Endothelial cell of umbilical vein (primary cell): ENCODE measurements around the gene TJP3. TPM values are rescaled to one million over a fixed set of nuclear protein-coding genes. Genes with fewer than 3 reads are reported as not detected.

Source experiments
- BruUV-seq: library from RNA; stranded (reverse); fragments of 400-500 nt; replicated peaks from 2 replicates; lab custom pipeline; 2021; lab: Mats Ljungman, UMichigan
- CTCF ChIA-PET: fragments of 300-600, 350-600 bp; sonication (Branson Sonifier 250); formaldehyde crosslinking; loops from one replicate; lab custom pipeline; 2021; ENCODE audit warnings: antibody characterized with exemption, inconsistent platforms; lab: Charles Lee
- POLR2A ChIA-PET: fragments of 300-600, 350-600 bp; sonication (Branson Sonifier 250); formaldehyde crosslinking; loops from one replicate; lab custom pipeline; 2021; ENCODE audit warnings: antibody characterized with exemption, inconsistent platforms; lab: Charles Lee
- DNase-seq: peaks from one replicate; pipeline ENCODE4 v3.0.0-alpha.2; 2011; ENCODE audit warnings: low read depth, low spot score
- FAIRE-seq: peaks from 2 replicates; lab custom pipeline; 2011; peaks lifted over from hg19 to GRCh38; lab: Jason Lieb, UNC
- H2AFZ ChIP-seq: 2 replicates; pipeline ENCODE4 v1.6.0; 2012; ENCODE audit warnings: low read depth, low read length, control low read depth, inconsistent platforms
- H3K27ac ChIP-seq: 2 replicates; pipeline ENCODE4 v1.5.1; 2011; ENCODE audit warnings: low read depth, mild to moderate bottlenecking, control low read depth, low read length, moderate library complexity; ENCODE audit not compliant: insufficient read depth
- H3K27me3 ChIP-seq, 2 experiments: 2 replicates each; pipeline versions ENCODE4 v1.6.0 to v1.6.1; 2011; ENCODE audit warnings: low read length in 2 of 2, mixed read lengths in 1 of 2; ENCODE audit not compliant: control insufficient read depth in 2 of 2, insufficient read depth in 2 of 2
- H3K36me3 ChIP-seq, 2 experiments: 2 replicates in 1 of 2; 3 replicates in 1 of 2; pipeline ENCODE4 v1.5.1; 2011; ENCODE audit warnings: low read length in 2 of 2, mild to moderate bottlenecking in 1 of 2, moderate library complexity in 1 of 2; ENCODE audit not compliant: control insufficient read depth in 2 of 2, insufficient read depth in 2 of 2; ENCODE audit errors: extremely low read depth in 1 of 2
- H3K4me1 ChIP-seq: 3 replicates; pipeline ENCODE4 v1.5.1; 2011; ENCODE audit warnings: mild to moderate bottlenecking, low read length; ENCODE audit not compliant: control insufficient read depth, insufficient read depth; ENCODE audit errors: extremely low read depth
- H3K4me2 ChIP-seq: 2 replicates; pipeline ENCODE4 v1.6.1; 2011; ENCODE audit warnings: low read length, control low read depth, mixed read lengths; ENCODE audit not compliant: insufficient read depth
- H3K4me3 ChIP-seq, 3 experiments: fragments of 200-600 bp in 1 of 3; sonication (generic), shearing (Covaris generic) in 1 of 3; replicated peaks in 1 of 3; 2 replicates each; pipeline ENCODE4 v1.5.1; 2011 to 2016; ENCODE audit warnings: control low read depth in 3 of 3, low read length in 3 of 3, mild to moderate bottlenecking in 2 of 3, inconsistent platforms in 1 of 3, low read depth in 1 of 3, moderate library complexity in 1 of 3; ENCODE audit not compliant: insufficient read depth in 1 of 3
- H3K79me2 ChIP-seq: 2 replicates; pipeline ENCODE4 v1.6.0; 2012; ENCODE audit warnings: low read length, inconsistent platforms; ENCODE audit not compliant: control insufficient read depth, insufficient read depth
- H3K9ac ChIP-seq: replicated peaks from 2 replicates; pipeline ENCODE3; 2011; ENCODE audit warnings: low read length, control low read depth; ENCODE audit not compliant: insufficient read depth; ENCODE audit errors: extremely low read depth
- H3K9me1 ChIP-seq: replicated peaks from 3 replicates; pipeline ENCODE4 v1.6.0; 2011; ENCODE audit warnings: mild to moderate bottlenecking, low read length; ENCODE audit not compliant: control insufficient read depth, insufficient read depth; ENCODE audit errors: extremely low read depth
- H3K9me3 ChIP-seq: replicated peaks from 2 replicates; pipeline ENCODE4 v1.5.1; 2012; ENCODE audit warnings: low read length, inconsistent platforms; ENCODE audit not compliant: control insufficient read depth, insufficient read depth
- H4K20me1 ChIP-seq: replicated peaks from 2 replicates; pipeline ENCODE3; 2011; ENCODE audit warnings: mild to moderate bottlenecking, low read length; ENCODE audit not compliant: control insufficient read depth, insufficient read depth; ENCODE audit errors: extremely low read depth
- CTCF ChIP-seq, 2 donors: IDR thresholded peaks; 1 replicate in 1 of 2; 2 replicates in 1 of 2; pipeline ENCODE4 v1.5.1; 2011; ENCODE audit warnings: low read length in 2 of 2, mild to moderate bottlenecking in 2 of 2, moderate library complexity in 2 of 2, control low read depth in 1 of 2, inconsistent platforms in 1 of 2, low read depth in 1 of 2; ENCODE audit not compliant: insufficient read depth in 1 of 2; ENCODE audit errors: extremely low read depth in 1 of 2
- EZH2 ChIP-seq: IDR thresholded peaks from 2 replicates; pipeline ENCODE4 v1.6.1; 2012; ENCODE audit warnings: borderline replicate concordance, low read depth, mild to moderate bottlenecking, moderate library complexity, low read length, inconsistent platforms; ENCODE audit not compliant: severe bottlenecking
- FOS ChIP-seq: IDR thresholded peaks from 2 replicates; pipeline ENCODE4 v1.6.1; 2011; ENCODE audit warnings: mild to moderate bottlenecking, low read length, moderate library complexity, borderline replicate concordance; ENCODE audit not compliant: insufficient read depth
- GATA2 ChIP-seq: IDR thresholded peaks from 2 replicates; pipeline ENCODE4 v1.7.0; 2011; ENCODE audit warnings: low read depth, mild to moderate bottlenecking, moderate library complexity, mixed read lengths, low read length; ENCODE audit not compliant: insufficient read length, insufficient read depth
- JUN ChIP-seq: IDR thresholded peaks from 2 replicates; pipeline ENCODE4 v1.6.1; 2011; ENCODE audit warnings: borderline replicate concordance, low read depth; ENCODE audit not compliant: insufficient read length, insufficient read depth
- MYC ChIP-seq: IDR thresholded peaks from one replicate; pipeline ENCODE4 v1.6.1; 2011; ENCODE audit warnings: mild to moderate bottlenecking, low read depth, low read length
- POLR2A ChIP-seq: IDR thresholded peaks from 2 replicates; pipeline ENCODE4 v1.6.1; 2012; ENCODE audit warnings: low read depth, mild to moderate bottlenecking, control low read depth, low read length
- POLR2AphosphoS5 ChIP-seq: IDR thresholded peaks from 2 replicates; pipeline ENCODE4 v1.6.1; 2012; ENCODE audit warnings: low read depth, mild to moderate bottlenecking, control low read depth, low read length, moderate library complexity; ENCODE audit not compliant: insufficient read depth
- dilution Hi-C: fragments of 300-500 bp; cut with MboI; formaldehyde crosslinking; loops from one replicate; pipeline ENCODE4 v1.15.0; 2019; ENCODE audit warnings: low sequenced_read_pairs; ENCODE audit not compliant: extremely low pct_ligation_motif_present
- intact Hi-C: fragments of 100-400 bp; cut with micrococcal nuclease; formaldehyde crosslinking; loops from one replicate; pipeline ENCODE4 v1.10.0; 2022
- polyA plus RNA-seq, 4 experiments: library from polyadenylated mRNA; depleted of rRNA in 3 of 4; stranded (reverse) in 3 of 4; unstranded in 1 of 4; fragments of >200 nt; gene quantifications; 2 replicates each; pipeline versions ENCODE4 v1.2.1 to v1.2.3, GENCODE V29; 2011 to 2012; ENCODE audit warnings: missing spikeins in 1 of 4
- total RNA-seq: library from RNA; stranded (reverse); gene quantifications from 2 replicates; pipeline ENCODE4 v1.2.3, GENCODE V29; 2021
- TF ChIP-seq, protein P1 (sequence below): IDR thresholded peaks from 2 replicates; pipeline ENCODE4 v1.6.1; 2011; ENCODE audit not compliant: insufficient read depth, insufficient read length

The TJP3 gene
- total and polyA plus RNA-seq, 2 donors (not counting 3 experiments of a cell fraction or from before 2014, with no cell fraction given) = 0.10 TPM; not detected in 1

- H3K27me3 ChIP-seq = no peaks in the 10 kb centered on the region
- no peaks in the 10 kb centered on the region for H3K9me3 ChIP-seq
- dilution Hi-C loops (no loop called here), intact Hi-C loops (no loop called here)
- CTCF ChIA-PET = no interaction called here
- FAIRE-seq (no peak), DNase-seq (no peak)
- no peak overlapping the region for H3K4me2 ChIP-seq
- H3K27ac ChIP-seq = no peak overlapping the region
- no peaks in the 10 kb centered on the region for H3K4me1 ChIP-seq
- no peak overlapping the region for H3K9ac ChIP-seq
- no TSS peak for BruUV-seq
- H4K20me1 ChIP-seq = no peaks in the 10 kb centered on the region
- H3K79me2 ChIP-seq = no peaks in the 10 kb centered on the region
- no peaks in the 10 kb centered on the region for H3K9me1 ChIP-seq
- peaks cover 2 to 62% of the 10 kb centered on the region in 2 experiments for H3K36me3 ChIP-seq
- POLR2A ChIA-PET = no interaction called here
- TF ChIP-seq POLR2A = no peak
- TF ChIP-seq, protein P1, sequence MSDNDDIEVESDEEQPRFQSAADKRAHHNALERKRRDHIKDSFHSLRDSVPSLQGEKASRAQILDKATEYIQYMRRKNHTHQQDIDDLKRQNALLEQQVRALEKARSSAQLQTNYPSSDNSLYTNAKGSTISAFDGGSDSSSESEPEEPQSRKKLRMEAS = no peak
- no peak for TF ChIP-seq JUN
- TF ChIP-seq EZH2 = no peak
- no peak for TF ChIP-seq GATA2
- no peak for TF ChIP-seq MYC
- TF ChIP-seq POLR2AphosphoS5 = no peak
- no peak for TF ChIP-seq FOS
- TF ChIP-seq CTCF (IDR thresholded peaks at IDR 0.05; ENCODE audit: extremely low read depth in 1 of 2, insufficient read depth in 1 of 2, low read depth in 1 of 2, low read length in 2 of 2) = no peak
- H2AFZ ChIP-seq = no peak overlapping the region
- no peak overlapping the region for H3K4me3 ChIP-seq
Measured at GRCh38 chr19:3658870-3659745, 49.1 kb upstream of the TJP3 start.
